GM19328 (cell line): ENCODE results near the gene PRRT2.
"Not testable (repeated sequence)": the region's sequence is repeated elsewhere in the genome, so short reads cannot be mapped to it uniquely, and the experiment has no call there.

Source experiments
- ATAC-seq: cut with Tn5 transposase; IDR thresholded peaks from one replicate; pipeline ENCODE4 v1.9.1; 2021; ENCODE audit warnings: mild to moderate bottlenecking, moderate library complexity; ENCODE audit not compliant: unreplicated experiment

Gene PRRT2

DNA sequence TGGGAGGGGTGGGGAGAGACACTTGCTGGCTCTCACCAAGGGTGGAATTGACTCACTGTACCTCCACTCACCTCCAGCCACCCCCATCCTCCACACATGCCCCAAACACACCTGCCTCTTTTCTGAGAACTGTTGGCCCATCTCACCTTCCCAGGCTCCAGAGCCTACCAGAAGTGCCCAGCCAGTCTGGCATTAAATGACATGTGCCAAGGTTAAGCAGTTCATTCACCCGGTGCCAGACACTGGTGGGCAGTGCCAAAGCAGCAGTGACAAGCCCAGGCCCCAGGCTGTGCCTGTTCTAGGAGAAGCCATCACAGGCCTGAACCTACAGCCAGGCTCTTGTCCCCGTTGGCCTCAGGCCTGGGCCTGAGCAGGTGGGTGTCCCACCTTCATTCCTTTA lies 19.5 kb downstream of the PRRT2 start:
- no peak for ATAC-seq

- ATAC-seq: not testable (repeated sequence)
These were observed 21.2 kb downstream of the PRRT2 start for GRCh38 chr16:29833219-29833618.

DNA sequence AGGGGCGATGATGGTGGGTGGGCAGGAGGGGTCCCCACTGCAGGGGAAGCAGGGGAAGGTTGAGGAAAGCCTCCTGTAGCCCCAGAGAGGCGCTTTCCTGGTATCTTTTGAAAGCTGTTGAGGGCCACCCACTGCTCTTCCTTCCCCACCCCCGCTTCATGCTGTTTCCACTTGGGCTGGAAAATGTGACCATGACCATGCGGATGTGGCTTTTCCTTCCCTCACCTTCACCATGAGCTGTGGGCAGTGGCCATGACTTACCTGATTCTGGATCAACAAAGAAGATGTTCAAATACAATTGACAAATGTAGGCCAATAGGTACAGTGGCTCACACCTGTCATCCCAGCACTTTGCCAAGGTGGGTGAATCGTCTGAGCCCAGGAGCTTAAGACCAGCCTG lies 22.1 kb downstream of the PRRT2 start:
- no peak for ATAC-seq

DNA sequence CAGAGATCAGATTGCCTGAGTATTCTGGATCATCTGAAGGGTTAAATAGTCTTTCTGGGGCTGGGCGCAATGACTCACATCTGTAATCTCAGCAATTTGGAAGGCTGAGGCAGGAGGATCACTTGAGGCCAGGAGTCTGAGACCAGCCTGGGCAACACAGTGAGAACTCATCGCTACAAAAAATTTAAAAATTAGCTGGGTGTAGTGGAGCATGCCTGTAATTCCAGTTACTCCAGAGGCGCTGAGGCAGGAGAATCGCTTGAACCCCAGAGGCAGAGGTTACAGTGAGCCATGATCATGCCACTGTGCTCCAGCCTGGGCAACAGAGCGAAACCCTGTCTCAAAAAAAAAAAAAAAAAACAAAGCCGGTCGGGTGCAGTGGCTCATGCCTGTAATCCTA lies 23.9 kb downstream of the PRRT2 start:
- ATAC-seq: no peak

- no peak for ATAC-seq
These were observed 24.6 kb downstream of the PRRT2 start for GRCh38 chr16:29836623-29837022.

DNA sequence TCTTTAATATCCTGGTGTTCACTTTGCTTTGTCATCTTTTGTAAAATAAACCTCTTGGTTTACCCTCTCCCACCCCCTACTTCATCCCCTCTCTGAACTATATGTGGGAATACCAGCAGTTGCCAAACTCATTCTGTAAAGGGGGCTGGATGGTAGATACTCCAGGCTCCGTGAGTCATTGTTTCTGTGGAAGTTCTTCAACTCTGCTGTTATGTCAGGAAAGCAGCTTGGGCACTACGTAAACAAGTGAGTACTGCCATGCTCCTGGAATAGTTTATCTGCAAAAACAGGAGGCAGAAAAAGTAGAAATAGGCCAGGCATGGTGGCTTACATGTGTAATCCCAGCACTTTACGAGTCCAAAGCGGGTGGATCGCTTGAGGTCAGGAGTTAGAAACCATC lies 25.8 kb downstream of the PRRT2 start:
- ATAC-seq: no peak

- no peak for ATAC-seq
These were observed 27.8 kb downstream of the PRRT2 start for GRCh38 chr16:29839822-29840221.

- ATAC-seq: no peak
These were observed 28.2 kb downstream of the PRRT2 start for GRCh38 chr16:29840240-29840639.

GRCh38 chr16:29841631-29842030 lies 29.6 kb downstream of the PRRT2 start:
- ATAC-seq: no peak

GRCh38 chr16:29842732-29843346 lies 30.8 kb downstream of the PRRT2 start:
- no peak for ATAC-seq

GRCh38 chr16:29843931-29844330 lies 31.9 kb downstream of the PRRT2 start:
- ATAC-seq: no peak

GRCh38 chr16:29844575-29845331 lies 32.8 kb downstream of the PRRT2 start:
- ATAC-seq: no peak

DNA sequence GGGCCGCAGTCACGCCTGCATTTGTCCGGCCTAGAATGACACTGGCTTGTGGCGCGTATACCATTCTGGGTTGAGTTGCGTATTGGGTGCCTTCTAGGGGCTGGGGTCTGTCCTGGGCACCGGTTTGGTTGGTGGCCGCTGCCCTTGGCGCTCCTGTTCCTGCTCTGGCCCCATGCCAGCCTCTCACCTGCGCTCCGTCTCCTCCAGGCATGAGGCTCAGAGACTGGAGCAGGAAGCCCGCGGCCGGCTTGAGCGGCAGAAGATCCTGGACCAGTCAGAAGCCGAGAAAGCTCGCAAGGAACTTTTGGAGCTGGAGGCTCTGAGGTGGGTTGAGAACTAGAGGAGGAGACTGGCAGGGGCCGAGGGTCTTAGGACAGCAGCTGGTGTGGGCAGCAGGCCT lies 33.7 kb downstream of the PRRT2 start:
- ATAC-seq: no peak

- no peak for ATAC-seq
These were observed 36.7 kb downstream of the PRRT2 start for GRCh38 chr16:29848420-29849297.

- no peak for ATAC-seq
These were observed 37.5 kb downstream of the PRRT2 start for GRCh38 chr16:29849505-29849904.

DNA sequence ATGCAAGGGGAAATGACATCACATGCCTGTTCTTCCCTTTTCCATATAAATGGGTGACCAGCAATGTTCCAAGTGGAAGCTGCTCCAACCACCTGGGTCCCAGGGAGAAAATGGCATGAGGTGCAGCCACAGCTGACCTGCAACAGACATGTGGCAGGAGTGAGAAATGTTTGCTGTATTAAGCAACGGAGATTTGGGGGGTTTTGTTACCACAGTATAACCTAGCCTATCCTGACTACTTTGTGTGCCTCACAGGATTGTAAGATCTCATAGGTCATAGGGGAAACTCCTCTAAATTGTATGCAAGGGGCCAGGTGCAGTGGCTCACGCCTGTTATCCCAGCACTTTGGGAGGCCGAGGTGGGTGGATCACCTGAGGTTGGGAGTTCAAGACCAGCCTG lies 39.0 kb downstream of the PRRT2 start:
- ATAC-seq: no peak

- ATAC-seq: no peak
These were observed 40.7 kb downstream of the PRRT2 start for GRCh38 chr16:29852654-29853053.

DNA sequence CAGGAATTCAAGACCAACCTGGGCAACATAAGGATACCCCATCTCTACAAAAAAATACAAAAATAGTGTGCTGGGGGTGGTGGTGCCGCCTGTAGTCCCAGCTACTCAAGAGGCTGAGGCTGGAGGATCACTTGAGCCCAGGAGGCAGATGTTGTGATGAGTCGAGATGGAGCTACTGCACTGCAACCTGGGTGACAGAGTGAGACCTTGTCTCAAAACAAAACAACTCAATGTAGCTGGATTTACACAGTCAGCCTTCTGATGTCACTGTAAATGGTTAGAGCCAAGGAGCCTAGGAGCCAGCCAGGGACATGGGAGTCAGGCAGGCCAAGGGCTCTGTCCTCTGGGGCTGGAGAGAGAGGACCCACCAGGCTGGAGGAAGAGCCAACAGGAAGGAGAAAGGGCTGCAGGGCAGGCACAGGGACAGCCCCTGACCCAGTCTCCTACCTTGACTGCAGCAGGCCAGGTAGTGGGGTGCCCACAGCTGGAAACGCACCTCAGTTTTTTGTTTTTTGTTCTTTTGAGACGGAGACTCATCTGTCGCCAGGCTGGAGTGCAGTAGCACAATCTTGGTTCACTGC lies 42.6 kb downstream of the PRRT2 start:
- no peak for ATAC-seq

GRCh38 chr16:29857133-29857760 lies 45.3 kb downstream of the PRRT2 start:
- ATAC-seq: no peak

- no peak for ATAC-seq
These were observed 46.3 kb downstream of the PRRT2 start for GRCh38 chr16:29858149-29858849.
